ENCODE measurements around the gene CGB5.
A peak's percentile ranks its signal among the peaks of the same experiment; 100 is the strongest.
"Not testable (repeated sequence)": the region's sequence is repeated elsewhere in the genome, so short reads cannot be mapped to it uniquely, and the experiment has no call there.

CGB5 gene

GRCh38 chr19:49020931-49021895, 22.4 kb upstream of the CGB5 start:
- DNase-seq = peak; percentile 33

- no peak for DNase-seq
Measured at GRCh38 chr19:49022116-49022515, 21.5 kb upstream of the CGB5 start.

- not testable (repeated sequence) for DNase-seq
Measured at GRCh38 chr19:49024233-49024632, 19.4 kb upstream of the CGB5 start, which contains the start of gene CGB3. Gene CGB3, minus strand, starts transcription at chr19:49024333. Its CDS starts 362 bp downstream, at chr19:49023971.

- not testable (repeated sequence) for DNase-seq
Measured at GRCh38 chr19:49025088-49025487, 18.6 kb upstream of the CGB5 start.

- not testable (repeated sequence) for DNase-seq
Measured at GRCh38 chr19:49025599-49025998, 18.0 kb upstream of the CGB5 start.

GRCh38 chr19:49028686-49029085, 15.0 kb upstream of the CGB5 start:
- DNase-seq = not testable (repeated sequence)

- DNase-seq = peak; percentile 46
Measured at GRCh38 chr19:49029749-49030148, 13.9 kb upstream of the CGB5 start.

GRCh38 chr19:49030323-49030722, 13.3 kb upstream of the CGB5 start:
- DNase-seq = not testable (repeated sequence)

GRCh38 chr19:49031642-49032301, 11.9 kb upstream of the CGB5 start, which contains the start of gene CGB2:
Gene CGB2, plus strand, starts transcription at chr19:49031890. Its CDS starts 206 bp downstream, at chr19:49032096.
- DNase-seq = peak; percentile 33

- DNase-seq = not testable (repeated sequence)
Measured at GRCh38 chr19:49036815-49037214, 6.8 kb upstream of the CGB5 start, which contains the start of gene CGB1. Gene CGB1, minus strand, starts transcription at chr19:49036895. Its CDS starts 184 bp downstream, at chr19:49036711.

GRCh38 chr19:49038111-49038510, 5.5 kb upstream of the CGB5 start:
- not testable (repeated sequence) for DNase-seq

GRCh38 chr19:49038557-49039276, 4.9 kb upstream of the CGB5 start:
- peak; percentile 72 for DNase-seq

GRCh38 chr19:49039736-49040135, 3.9 kb upstream of the CGB5 start:
- not testable (repeated sequence) for DNase-seq

- peak; percentile 34 for DNase-seq
Measured at GRCh38 chr19:49042177-49042576, 1.5 kb upstream of the CGB5 start.

- not testable (repeated sequence) for DNase-seq
Measured at GRCh38 chr19:49042666-49043065, 982 bp upstream of the CGB5 start.

- DNase-seq = not testable (repeated sequence)
Measured at GRCh38 chr19:49049011-49049410, 5.4 kb downstream of the CGB5 start, which contains the start of gene CGB8. Gene CGB8, minus strand, starts transcription at chr19:49049111. Its CDS starts 372 bp downstream, at chr19:49048739.

- not testable (repeated sequence) for DNase-seq
Measured at GRCh38 chr19:49049834-49050233, 6.2 kb downstream of the CGB5 start.

GRCh38 chr19:49050376-49051033, 6.9 kb downstream of the CGB5 start:
- DNase-seq = peak; percentile 73

GRCh38 chr19:49056101-49056901, 12.7 kb downstream of the CGB5 start:
- peak; percentile 55 for DNase-seq

GRCh38 chr19:49056902-49057596, 13.4 kb downstream of the CGB5 start:
- DNase-seq = not testable (repeated sequence)
